Stimulated activated naive CD4-positive, alpha-beta T cell treated with Interleukin-2 at 50 U/mL for 16 hours (primary cell): ENCODE data around the gene RNF111.
"Not testable (repeated sequence)": the region's sequence is repeated elsewhere in the genome, so short reads cannot be mapped to it uniquely, and the experiment has no call there.

Source experiments
- DNase-seq: peaks from one replicate; lab custom pipeline; 2025; lab: John Stamatoyannopoulos, UW

Gene RNF111

GRCh38 chr15:59059076-59059597 is 71.7 kb downstream of the RNF111 start:
- DNase-seq = no peak

GRCh38 chr15:59060348-59060747 is 72.9 kb downstream of the RNF111 start:
- DNase-seq = no peak

DNA sequence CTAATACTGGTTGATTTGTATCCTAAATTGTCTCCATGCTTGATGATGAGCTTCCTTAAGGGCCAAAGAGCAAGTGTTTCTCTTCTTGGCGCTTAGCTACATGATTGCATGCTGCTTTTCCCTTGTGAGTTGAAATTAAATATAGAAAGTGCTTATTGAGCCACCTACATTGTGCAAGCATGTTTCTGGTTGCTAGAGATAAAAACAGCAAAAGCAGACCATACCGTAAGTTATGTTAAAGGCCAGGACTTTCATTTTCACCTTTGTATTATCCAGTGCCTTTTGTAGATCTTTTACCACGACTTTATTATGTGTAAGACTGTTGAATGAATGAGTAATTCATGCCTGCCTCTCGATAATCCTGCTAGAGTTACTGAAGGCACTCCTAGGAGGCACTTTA is 75.6 kb downstream of the RNF111 start:
- DNase-seq = no peak

DNA sequence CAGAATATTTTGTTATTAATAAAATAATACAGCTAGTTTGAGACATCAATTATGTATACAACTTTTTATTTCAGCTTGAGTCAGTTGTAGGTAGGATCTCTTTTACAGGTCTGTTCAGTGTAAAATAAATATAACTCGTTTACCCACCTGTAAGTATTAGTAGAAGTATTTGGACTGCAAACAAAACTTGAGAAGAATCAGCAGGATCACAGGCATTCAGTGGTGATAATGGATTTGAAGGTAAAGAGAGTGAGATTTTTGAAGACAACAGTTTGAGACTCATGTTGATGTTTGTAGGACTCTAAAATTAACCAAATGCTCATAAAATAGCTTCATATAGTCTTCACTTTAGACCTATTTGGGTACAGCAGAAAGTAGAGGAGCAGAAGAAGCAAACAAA is 82.0 kb downstream of the RNF111 start:
- DNase-seq = no peak

DNA sequence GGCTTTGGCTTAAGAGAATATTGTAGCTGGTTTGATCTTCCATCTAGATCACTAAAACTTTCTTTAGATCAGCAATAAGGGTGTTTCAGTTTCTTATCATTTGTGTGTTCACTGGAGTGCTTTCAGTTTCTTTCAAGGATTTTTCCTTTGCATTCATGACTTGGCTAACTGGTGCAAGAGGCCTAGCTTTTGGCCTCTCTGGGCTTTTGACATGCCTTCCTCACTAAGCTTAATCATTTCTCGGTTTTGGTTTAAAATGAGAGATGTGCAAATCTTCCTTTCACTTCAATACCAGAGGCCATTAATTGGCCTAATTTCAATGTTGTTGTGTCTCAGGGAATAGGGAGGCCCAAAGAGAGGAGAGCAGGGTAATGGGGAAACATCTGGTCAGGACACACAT is 87.1 kb downstream of the RNF111 start:
- DNase-seq = no peak

DNA sequence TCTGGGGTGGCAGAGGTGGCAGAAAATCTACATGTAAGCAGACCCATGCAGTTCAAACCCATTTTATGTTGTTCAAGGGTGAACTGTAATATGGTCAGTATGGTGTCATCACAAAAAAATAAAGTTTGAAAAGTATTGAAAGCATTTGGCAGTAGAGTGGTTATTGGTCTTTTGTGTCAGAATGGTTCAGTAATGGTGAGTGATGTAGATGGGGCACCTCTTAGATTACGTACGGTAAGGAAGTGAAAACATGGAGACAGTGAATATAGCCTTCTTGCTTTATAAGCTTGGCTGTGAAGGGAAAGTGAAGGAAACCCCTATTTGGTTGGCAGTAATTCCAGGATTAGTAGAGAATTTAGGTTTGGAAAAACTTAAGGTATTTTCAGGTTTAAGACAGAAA is 100.3 kb downstream of the RNF111 start:
- no peak for DNase-seq

- no peak for DNase-seq
Observed at GRCh38 chr15:59094077-59094476, 106.6 kb downstream of the RNF111 start.

DNA sequence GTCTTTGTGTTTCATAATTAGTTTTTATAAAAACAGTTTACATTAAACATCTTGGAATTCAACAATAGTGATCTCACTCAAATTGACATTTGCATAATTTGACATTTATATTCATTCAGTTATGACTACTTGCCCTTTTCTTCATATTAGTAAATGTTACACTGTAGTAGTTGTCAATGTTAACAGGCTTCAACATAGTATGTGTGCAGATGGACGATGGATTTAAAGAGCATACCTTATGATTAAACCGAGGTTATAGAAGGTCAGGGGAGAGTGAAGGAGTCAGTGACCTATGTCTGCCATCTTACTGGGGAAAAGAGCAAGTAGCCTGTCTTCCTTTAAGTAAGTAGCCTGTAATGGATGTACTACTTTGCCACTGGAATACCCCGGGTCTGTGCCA is 109.0 kb downstream of the RNF111 start:
- DNase-seq = no peak

DNA sequence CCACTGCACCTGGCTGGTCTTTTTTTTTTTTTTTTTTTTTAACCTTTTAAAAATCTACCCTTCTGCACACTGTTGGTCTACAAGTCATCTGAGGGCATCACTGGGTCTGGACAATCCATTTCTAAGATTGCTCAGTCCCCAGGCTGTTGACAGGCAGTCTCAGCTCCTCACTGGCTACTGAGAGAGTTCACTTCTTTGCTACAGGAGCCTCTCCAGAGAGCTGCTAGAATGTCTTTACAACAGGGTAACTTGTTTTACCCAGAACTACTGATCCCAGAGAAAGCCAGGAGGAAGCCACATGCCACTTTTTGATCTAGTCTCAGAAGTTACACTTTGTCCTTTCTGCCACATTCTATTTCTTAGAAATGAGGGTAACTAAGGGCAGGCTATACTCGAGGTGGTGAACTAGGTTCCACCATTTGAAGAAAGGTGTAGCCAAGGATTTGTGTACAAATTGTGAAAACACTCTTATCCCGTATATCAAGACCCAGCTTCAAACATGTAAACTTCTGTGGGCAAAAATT is 111.8 kb downstream of the RNF111 start:
- DNase-seq = no peak

- no peak for DNase-seq
Observed at GRCh38 chr15:59104602-59104911, 117.1 kb downstream of the RNF111 start.

DNA sequence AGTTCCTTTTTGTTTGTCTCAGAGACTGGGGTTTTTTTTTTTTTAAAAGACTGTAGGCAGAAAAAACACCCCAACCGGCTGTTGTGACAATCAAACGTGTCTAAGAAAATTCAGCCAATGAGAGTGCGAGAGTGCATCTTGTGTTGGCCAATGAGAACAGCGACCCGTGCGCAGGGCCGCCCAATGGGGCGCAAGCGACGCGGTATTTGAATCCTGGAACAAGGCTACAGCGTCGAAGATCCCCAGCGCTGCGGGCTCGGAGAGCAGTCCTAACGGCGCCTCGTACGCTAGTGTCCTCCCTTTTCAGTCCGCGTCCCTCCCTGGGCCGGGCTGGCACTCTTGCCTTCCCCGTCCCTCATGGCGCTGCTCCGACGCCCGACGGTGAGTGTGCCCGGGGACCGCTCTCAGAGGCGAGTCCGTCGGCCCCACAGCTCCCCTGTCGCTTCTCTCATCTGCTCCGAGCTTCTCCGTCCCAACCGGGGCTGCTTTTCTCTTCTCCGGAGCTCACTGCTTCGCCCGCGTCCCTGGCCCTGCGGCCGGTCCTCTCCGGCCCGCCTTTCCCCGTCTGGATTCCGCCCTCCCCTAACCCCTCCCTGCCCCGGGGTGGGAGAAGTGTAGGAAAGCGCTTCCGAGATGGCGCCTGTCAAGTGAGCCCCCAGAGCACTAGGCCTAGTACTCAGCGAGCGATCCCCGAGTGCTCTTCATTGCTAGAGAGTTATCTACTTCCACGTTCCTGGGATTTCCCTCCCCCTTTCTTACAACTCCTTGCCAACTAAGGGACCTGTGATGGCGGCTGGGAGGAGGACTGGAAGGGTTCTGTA is 117.7 kb downstream of the RNF111 start, which contains the start of gene CCNB2:
CCNB2 (plus strand) TSS at position 235 of the 821 bp plus-strand sequence; CDS start at position 358, 123 bp downstream.
- DNase-seq = peak; percentile 79

DNA sequence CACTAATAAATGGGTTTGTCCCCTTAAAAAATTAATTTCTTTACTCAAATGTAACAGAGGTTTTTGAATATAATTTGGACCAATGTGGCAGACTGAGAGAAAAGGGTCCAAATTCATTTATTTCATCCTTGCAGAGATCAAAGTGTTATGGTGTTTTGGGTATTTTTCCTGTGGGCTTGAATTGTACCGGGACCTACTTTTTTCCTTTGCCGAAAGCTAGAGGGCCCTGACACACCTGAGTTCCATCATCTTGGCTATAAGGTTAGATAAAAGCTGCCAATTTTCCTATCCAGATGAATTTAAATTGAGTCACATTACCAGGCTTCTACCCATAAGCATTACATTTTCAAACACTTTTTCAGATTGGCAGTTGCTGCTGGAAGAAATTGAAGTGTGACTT is 118.4 kb downstream of the RNF111 start:
- no peak for DNase-seq

DNA sequence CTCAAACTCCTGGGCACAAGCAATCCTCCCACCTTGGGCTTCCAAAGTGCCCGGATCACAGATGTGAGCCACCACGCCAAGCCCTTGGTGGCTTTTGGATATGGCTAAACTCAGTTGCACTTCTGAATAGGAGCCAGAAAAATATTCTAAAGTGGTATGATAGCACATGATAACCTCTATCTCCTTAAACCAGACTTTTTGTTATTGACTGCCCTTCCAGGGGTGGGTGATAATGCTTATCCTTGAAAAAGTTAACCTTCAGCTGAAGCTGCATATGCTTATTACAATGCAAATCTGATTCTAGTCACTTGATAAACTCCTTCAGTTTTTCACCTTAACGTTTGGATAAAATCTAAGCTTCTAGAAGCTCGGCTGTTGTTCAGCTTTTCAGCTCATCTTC is 123.8 kb downstream of the RNF111 start:
- no peak for DNase-seq

- no peak for DNase-seq
Observed at GRCh38 chr15:59115047-59115446, 127.6 kb downstream of the RNF111 start.

DNA sequence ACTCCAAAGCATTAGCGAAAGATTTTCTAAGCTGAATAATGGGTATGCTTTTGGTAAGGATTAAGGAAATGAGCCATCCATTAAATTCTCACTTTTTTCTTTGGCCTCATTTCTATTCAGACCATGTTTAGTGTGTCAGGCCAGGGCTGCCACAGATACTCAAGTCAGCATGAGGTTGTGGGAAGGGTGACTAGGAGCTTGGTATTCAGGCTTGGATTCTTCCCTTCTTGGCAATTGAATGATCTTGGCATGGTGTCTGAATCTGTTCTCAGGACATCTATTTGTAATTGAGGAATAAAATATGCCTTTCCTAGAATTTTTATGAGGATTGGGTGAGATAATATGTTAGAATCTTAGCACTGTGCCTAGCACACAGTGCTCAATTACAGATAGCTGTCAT is 128.7 kb downstream of the RNF111 start:
- DNase-seq = no peak

- no peak for DNase-seq
Observed at GRCh38 chr15:59116771-59117170, 129.3 kb downstream of the RNF111 start.

- no peak for DNase-seq
Observed at GRCh38 chr15:59119625-59120024, 132.2 kb downstream of the RNF111 start.

- no peak for DNase-seq
Observed at GRCh38 chr15:59120937-59121336, 133.5 kb downstream of the RNF111 start.

DNA sequence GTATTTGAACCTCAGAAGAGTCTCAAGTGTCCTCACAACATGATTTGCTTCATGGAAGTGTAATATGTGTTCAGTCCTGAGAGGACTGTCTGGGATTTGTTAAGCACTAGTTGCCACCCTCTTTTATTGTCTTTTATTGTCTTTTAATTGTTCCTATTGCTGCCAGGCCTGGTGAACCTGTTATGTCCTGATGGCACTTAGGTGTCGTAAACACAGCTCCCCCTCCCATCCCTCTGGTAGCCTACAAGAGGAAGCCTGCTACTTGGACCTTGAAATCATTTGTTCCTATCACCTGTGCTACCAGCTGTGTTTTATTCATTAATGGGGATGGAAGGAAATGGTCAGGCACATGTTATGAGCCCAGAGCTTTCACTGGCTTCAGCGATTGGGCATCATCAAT is 136.8 kb downstream of the RNF111 start:
- no peak for DNase-seq

GRCh38 chr15:59125683-59126082 is 138.2 kb downstream of the RNF111 start:
- DNase-seq = not testable (repeated sequence)

- DNase-seq = not testable (repeated sequence)
Observed at GRCh38 chr15:59127255-59127654, 139.8 kb downstream of the RNF111 start.

- DNase-seq = no peak
Observed at GRCh38 chr15:59131456-59131855, 144.0 kb downstream of the RNF111 start.

DNA sequence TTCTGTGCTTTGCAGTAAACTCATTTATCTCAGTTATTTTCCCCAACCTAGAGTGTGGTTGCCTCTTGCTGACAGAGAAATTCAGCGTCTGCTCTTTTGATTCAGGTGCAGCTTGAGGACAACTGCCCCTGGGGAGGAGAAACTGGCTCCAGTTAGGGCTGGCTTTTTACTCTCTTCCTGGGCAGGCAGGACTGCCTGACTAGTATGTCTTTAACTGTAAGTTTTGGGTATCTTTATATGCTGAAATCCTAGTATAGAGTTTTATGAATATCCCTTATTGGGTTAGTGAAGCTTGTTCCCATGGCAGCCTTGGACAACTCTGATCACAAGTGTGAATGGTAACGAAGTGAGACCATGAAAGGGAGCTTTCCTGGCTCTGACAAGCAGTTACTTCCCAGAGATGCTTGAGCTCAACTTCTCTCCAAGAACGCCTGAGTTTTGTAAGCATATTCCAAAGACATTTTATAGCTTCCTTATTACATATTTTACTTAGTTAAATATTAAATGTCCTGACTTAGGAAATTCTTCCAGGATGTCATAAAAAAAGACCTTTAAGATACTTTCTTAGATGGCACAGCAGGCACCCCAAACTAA is 144.6 kb downstream of the RNF111 start:
- DNase-seq = no peak
